ENCODE data around the gene SORBS2. TPM values are rescaled to one million over a fixed set of nuclear protein-coding genes. Genes with fewer than 3 reads are reported as not detected.

SORBS2 gene
- total and polyA plus RNA-seq, 2 donors (not counting 3 experiments of a cell fraction or from before 2014, with no cell fraction given): 69.8 to 82.5 TPM

DNA sequence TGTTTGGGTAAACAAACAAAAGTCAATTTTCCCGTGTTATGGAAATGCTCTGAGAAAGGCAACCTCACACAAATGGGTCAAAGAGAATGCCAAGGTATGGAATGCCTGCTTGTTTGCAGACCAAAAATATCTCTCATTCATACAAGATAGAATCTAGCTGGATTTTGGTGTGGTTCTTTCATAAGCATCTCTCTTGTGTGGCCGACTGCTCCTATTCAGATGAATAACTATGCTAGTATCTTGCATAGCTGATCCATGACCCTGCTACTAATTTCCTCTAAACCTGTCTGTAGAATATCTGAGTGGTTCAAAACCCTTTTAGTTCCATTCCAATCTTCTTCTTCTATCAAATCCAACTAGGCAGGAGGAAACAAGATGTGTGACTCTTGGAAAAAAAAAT lies 28.2 kb upstream of the SORBS2 start:
- Histone ChIP-seq H3K9me3 (replicated peaks; ENCODE audit: control insufficient read depth, insufficient read depth, low read length) (no peaks in the 10 kb centered on the region), H3K4me1 (ENCODE audit: control insufficient read depth, extremely low read depth, insufficient read depth, low read length) (peaks cover 36% of the 10 kb centered on the region), H3K27ac (ENCODE audit: insufficient read depth, low read depth, low read length) (peak overlapping the region; percentile 77), H3K27me3 (ENCODE audit: control insufficient read depth in 2 of 2, insufficient read depth in 2 of 2, low read length in 2 of 2) (no peaks in the 10 kb centered on the region), H4K20me1 (replicated peaks; ENCODE audit: control insufficient read depth, extremely low read depth, insufficient read depth, low read length) (no peaks in the 10 kb centered on the region), H3K9ac (replicated peaks; ENCODE audit: extremely low read depth, insufficient read depth, low read length) (no peak overlapping the region), H3K36me3 (ENCODE audit: control insufficient read depth in 2 of 2, extremely low read depth in 1 of 2, insufficient read depth in 2 of 2, low read length in 2 of 2) (no peaks in the 10 kb centered on the region), H2AFZ (ENCODE audit: low read depth, low read length) (no peak overlapping the region), H3K79me2 (ENCODE audit: control insufficient read depth, insufficient read depth, low read length) (no peaks in the 10 kb centered on the region), H3K9me1 (replicated peaks; ENCODE audit: control insufficient read depth, extremely low read depth, insufficient read depth, low read length) (no peaks in the 10 kb centered on the region), H3K4me2 (ENCODE audit: insufficient read depth, low read length) (no peak overlapping the region), H3K4me3 (replicated peaks in 1 of 3; ENCODE audit: insufficient read depth in 1 of 3, low read depth in 1 of 3, low read length in 3 of 3) (no peak overlapping the region)
- dilution Hi-C loops (cut with MboI; ENCODE audit: extremely low pct_ligation_motif_present, low sequenced_read_pairs) (no loop called here), intact Hi-C loops (cut with micrococcal nuclease) (no loop called here)
- DNase-seq (ENCODE audit: low read depth, low spot score) (no peak), FAIRE-seq (no peak)
- BruUV-seq (replicated peaks): no TSS peak
- POLR2A ChIA-PET: no interaction called here
- CTCF ChIA-PET: interaction anchor here (1.4 to 1.8 kb wide), 4 partner anchors 10 to 199 kb away, joined by 3 to 6 read pairs (median 4); no protein-coding TSS in a partner anchor
- TF ChIP-seq FOS (IDR thresholded peaks at IDR 0.05; ENCODE audit: borderline replicate concordance, insufficient read depth, low read length) (no peak), CTCF (IDR thresholded peaks at IDR 0.05; ENCODE audit: extremely low read depth in 1 of 2, insufficient read depth in 1 of 2, low read depth in 1 of 2, low read length in 2 of 2) (no peak), GATA2 (IDR thresholded peaks at IDR 0.05; ENCODE audit: insufficient read depth, insufficient read length, low read depth, low read length) (no peak), POLR2AphosphoS5 (IDR thresholded peaks at IDR 0.05; ENCODE audit: insufficient read depth, low read depth, low read length) (no peak), EZH2 (IDR thresholded peaks at IDR 0.05; ENCODE audit: borderline replicate concordance, low read depth, low read length, severe bottlenecking) (no peak), MYC (IDR thresholded peaks at IDR 0.05; ENCODE audit: low read depth, low read length) (no peak), POLR2A (IDR thresholded peaks at IDR 0.05; ENCODE audit: low read depth, low read length) (no peak), JUN (IDR thresholded peaks at IDR 0.05; ENCODE audit: borderline replicate concordance, insufficient read depth, insufficient read length, low read depth) (no peak)
- TF ChIP-seq, protein P1, sequence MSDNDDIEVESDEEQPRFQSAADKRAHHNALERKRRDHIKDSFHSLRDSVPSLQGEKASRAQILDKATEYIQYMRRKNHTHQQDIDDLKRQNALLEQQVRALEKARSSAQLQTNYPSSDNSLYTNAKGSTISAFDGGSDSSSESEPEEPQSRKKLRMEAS (IDR thresholded peaks at IDR 0.05; ENCODE audit: insufficient read depth, insufficient read length): no peak

Data from endothelial cell of umbilical vein (primary cell).